Astrocyte (in vitro differentiated cells and primary cell): ENCODE data around the gene KIAA0825. TPM values are rescaled to one million over a fixed set of nuclear protein-coding genes. Genes with fewer than 3 reads are reported as not detected.

Experiments used
- DNase-seq: peaks from one replicate; pipeline ENCODE4 v3.0.0-alpha.2; 2010; ENCODE audit warnings: low read depth
- FAIRE-seq: peaks from 2 replicates; lab custom pipeline; 2011; peaks lifted over from hg19 to GRCh38; lab: Jason Lieb, UNC
- H2AFZ ChIP-seq: 2 replicates; pipeline ENCODE4 v1.6.0; 2012; ENCODE audit warnings: low read depth, low read length, inconsistent platforms
- H3K27ac ChIP-seq: 2 replicates; pipeline ENCODE4 v1.5.1; 2011; ENCODE audit warnings: low read depth, low read length, inconsistent platforms
- H3K27me3 ChIP-seq: 2 replicates; pipeline ENCODE4 v1.6.0; 2011; ENCODE audit warnings: low read length, inconsistent platforms; ENCODE audit not compliant: insufficient read depth
- H3K36me3 ChIP-seq: 2 replicates; pipeline ENCODE4 v1.5.1; 2011; ENCODE audit warnings: low read length, inconsistent platforms; ENCODE audit not compliant: insufficient read depth
- H3K4me1 ChIP-seq: 2 replicates; pipeline ENCODE4 v1.5.1; 2011; ENCODE audit warnings: low read length, inconsistent platforms; ENCODE audit not compliant: insufficient read depth
- H3K4me2 ChIP-seq: 2 replicates; pipeline ENCODE4 v1.6.0; 2012; ENCODE audit warnings: low read length, inconsistent platforms
- H3K4me3 ChIP-seq: 2 replicates; pipeline ENCODE4 v1.5.1; 2011; ENCODE audit warnings: low read depth, mild to moderate bottlenecking, low read length, inconsistent platforms; ENCODE audit not compliant: insufficient read depth
- H3K79me2 ChIP-seq: 2 replicates; pipeline ENCODE4 v1.6.0; 2012; ENCODE audit warnings: mild to moderate bottlenecking, low read length, inconsistent platforms; ENCODE audit not compliant: insufficient read depth
- H3K9ac ChIP-seq: 2 replicates; pipeline ENCODE4 v1.6.0; 2012; ENCODE audit warnings: mild to moderate bottlenecking, low read length, inconsistent platforms
- H3K9me3 ChIP-seq: 2 replicates; pipeline ENCODE4 v1.5.1; 2012; ENCODE audit warnings: low read depth, mild to moderate bottlenecking, low read length, inconsistent platforms; ENCODE audit not compliant: insufficient read depth
- H4K20me1 ChIP-seq: 2 replicates; pipeline ENCODE4 v1.6.0; 2012; ENCODE audit warnings: low read length, inconsistent platforms; ENCODE audit not compliant: insufficient read depth
- H3K27ac Mint-ChIP-seq: one replicate; pipeline ENCODE4 v1.8.0; 2021; ENCODE audit warnings: mild to moderate bottlenecking, mixed read lengths; ENCODE audit not compliant: unreplicated experiment
- H3K27me3 Mint-ChIP-seq: one replicate; pipeline ENCODE4 v1.8.0; 2021; ENCODE audit warnings: low read depth, mixed read lengths; ENCODE audit not compliant: unreplicated experiment
- H3K36me3 Mint-ChIP-seq: one replicate; pipeline ENCODE4 v1.8.0; 2021; ENCODE audit warnings: low read depth, mixed read lengths; ENCODE audit not compliant: unreplicated experiment
- H3K4me1 Mint-ChIP-seq: one replicate; pipeline ENCODE4 v1.8.0; 2021; ENCODE audit warnings: low read depth, mixed read lengths; ENCODE audit not compliant: unreplicated experiment
- H3K4me3 Mint-ChIP-seq: one replicate; pipeline ENCODE4 v1.8.0; 2021; ENCODE audit warnings: mild to moderate bottlenecking, moderate library complexity, mixed read lengths; ENCODE audit not compliant: unreplicated experiment
- H3K9me3 Mint-ChIP-seq: one replicate; pipeline ENCODE4 v1.8.0; 2021; ENCODE audit warnings: mild to moderate bottlenecking, mixed read lengths; ENCODE audit not compliant: unreplicated experiment
- CTCF ChIP-seq: IDR thresholded peaks from 2 replicates; pipeline ENCODE4 v1.5.1; 2011; ENCODE audit warnings: low read depth, mild to moderate bottlenecking, inconsistent platforms, low read length, moderate library complexity; ENCODE audit not compliant: insufficient read depth
- EZH2 ChIP-seq: IDR thresholded peaks from 2 replicates; pipeline ENCODE4 v1.6.1; 2012; ENCODE audit warnings: mild to moderate bottlenecking, low read length, inconsistent platforms; ENCODE audit not compliant: insufficient read depth
- total RNA-seq: library from RNA; stranded (reverse); gene quantifications from 2 replicates; pipeline ENCODE4 v1.2.1, GENCODE V29; 2021

Gene KIAA0825
- total RNA-seq, 1 donor from 2014 or later, result 2.5 TPM

GRCh38 chr5:94618029-94618492, 343 bp downstream of the KIAA0825 start:
- Histone ChIP-seq H3K36me3 (no peaks in the 10 kb centered on the region), H4K20me1 (no peaks in the 10 kb centered on the region), H3K9me3 (no peaks in the 10 kb centered on the region), H3K27me3 (no peaks in the 10 kb centered on the region), H3K79me2 (peaks cover 61% of the 10 kb centered on the region), H3K27ac (peak overlapping the region; percentile 78), H2AFZ (peak overlapping the region; percentile 100), H3K4me3 (peak overlapping the region; percentile 99), H3K9ac (peak overlapping the region; percentile 88), H3K4me2 (peak overlapping the region; percentile 99), H3K4me1 (peaks cover 10% of the 10 kb centered on the region)
- no peak for TF ChIP-seq EZH2
- H3K4me1 Mint-ChIP-seq, result peaks cover 12% of the 10 kb centered on the region
- H3K9me3 Mint-ChIP-seq, result no peaks in the 10 kb centered on the region
- H3K4me3 Mint-ChIP-seq, result peak overlapping the region; percentile 91
- H3K36me3 Mint-ChIP-seq, result no peaks in the 10 kb centered on the region
- peak; percentile 69 for DNase-seq
- FAIRE-seq, result no peak
- no peaks in the 10 kb centered on the region for H3K27me3 Mint-ChIP-seq
- H3K27ac Mint-ChIP-seq, result peak overlapping the region; percentile 94

GRCh38 chr5:94615862-94616261, 2.5 kb downstream of the KIAA0825 start:
- Mint-ChIP-seq H3K27me3 (no peaks in the 10 kb centered on the region), H3K4me3 (no peak overlapping the region), H3K9me3 (no peaks in the 10 kb centered on the region), H3K4me1 (peaks cover 8% of the 10 kb centered on the region), H3K27ac (no peak overlapping the region), H3K36me3 (no peaks in the 10 kb centered on the region)
- Histone ChIP-seq H3K4me1 (peaks cover 6% of the 10 kb centered on the region), H3K4me2 (no peak overlapping the region), H3K9me3 (no peaks in the 10 kb centered on the region), H3K79me2 (peaks cover 41% of the 10 kb centered on the region), H2AFZ (no peak overlapping the region), H3K27ac (no peak overlapping the region), H3K36me3 (no peaks in the 10 kb centered on the region), H3K4me3 (no peak overlapping the region), H3K9ac (no peak overlapping the region), H3K27me3 (no peaks in the 10 kb centered on the region), H4K20me1 (no peaks in the 10 kb centered on the region)
- DNase-seq, result no peak
- no peak for FAIRE-seq
- TF ChIP-seq CTCF (no peak), EZH2 (no peak)

- no peak for TF ChIP-seq CTCF
- Mint-ChIP-seq H3K4me1 (peaks cover 5% of the 10 kb centered on the region), H3K27me3 (no peaks in the 10 kb centered on the region), H3K36me3 (no peaks in the 10 kb centered on the region), H3K9me3 (no peaks in the 10 kb centered on the region), H3K4me3 (no peak overlapping the region), H3K27ac (no peak overlapping the region)
- H2AFZ ChIP-seq, result no peak overlapping the region
- H3K36me3 ChIP-seq, result no peaks in the 10 kb centered on the region
- H4K20me1 ChIP-seq, result no peaks in the 10 kb centered on the region
- H3K4me3 ChIP-seq, result no peak overlapping the region
- DNase-seq (no peak), FAIRE-seq (no peak)
- no peak overlapping the region for H3K9ac ChIP-seq
- H3K4me2 ChIP-seq, result no peak overlapping the region
- H3K4me1 ChIP-seq, result peaks cover 6% of the 10 kb centered on the region
- H3K27me3 ChIP-seq, result no peaks in the 10 kb centered on the region
- no peaks in the 10 kb centered on the region for H3K9me3 ChIP-seq
- H3K27ac ChIP-seq, result no peak overlapping the region
- peaks cover 26% of the 10 kb centered on the region for H3K79me2 ChIP-seq
Measured at GRCh38 chr5:94614156-94614805, 4.1 kb downstream of the KIAA0825 start.
